K562 (cell line): Measurements from ENCODE around the gene TM7SF3. TPM values are rescaled to one million over a fixed set of nuclear protein-coding genes. Genes with fewer than 3 reads are reported as not detected.

ENCODE experiments used
- ATAC-seq: fragments of 200-7000 bp; cut with Tn5 transposase; 3 replicates; pipeline ENCODE4 v1.9.1; 2020; ENCODE audit warnings: moderate library complexity
- BruUV-seq: library from RNA; stranded (reverse); fragments of 400-500 nt; replicated peaks from 2 replicates; lab custom pipeline; 2021; lab: Mats Ljungman, UMichigan
- CTCF ChIA-PET: fragments of 300-600 bp; formaldehyde crosslinking; extraction: SDS; loops from one replicate; lab custom pipeline; 2021; ENCODE audit warnings: low intra/inter-chr PET ratio; lab: Yijun Ruan, JAX
- POLR2A ChIA-PET: fragments of 300-600, 350-650 bp; sonication (Branson Sonifier 250); formaldehyde crosslinking; extraction: SDS; loops from one replicate; lab custom pipeline; 2021; ENCODE audit warnings: antibody characterized with exemption, inconsistent platforms; lab: Yijun Ruan, JAX
- DNase-seq, 4 experiments: peaks; one replicate each; pipeline versions ENCODE4 v3.0.0 to v3.0.0-alpha.2; 2011 to 2018; ENCODE audit warnings: low spot score in 3 of 4, mixed read lengths in 3 of 4; ENCODE audit errors: extremely low read depth in 1 of 4
- FAIRE-seq: peaks from 2 replicates; lab custom pipeline; 2011; peaks lifted over from hg19 to GRCh38; lab: Jason Lieb, UNC
- H2AFZ ChIP-seq: 2 replicates; pipeline ENCODE4 v1.6.0; 2011; ENCODE audit warnings: low read depth, low read length, control low read depth, inconsistent platforms
- H3K27ac ChIP-seq: fragments of 200-600 bp; 3 replicates; pipeline ENCODE4 v1.8.0; 2011; ENCODE audit warnings: low read depth, mild to moderate bottlenecking, control low read depth, inconsistent platforms, low read length, moderate library complexity, mixed read lengths; ENCODE audit errors: extremely low read depth
- H3K27me3 ChIP-seq, 2 experiments: fragments of 300-600 bp in 1 of 2; 2 replicates in 1 of 2; 3 replicates in 1 of 2; pipeline versions ENCODE4 v1.6.0 to v1.8.0; 2011; ENCODE audit warnings: inconsistent platforms in 2 of 2, low read length in 2 of 2, mild to moderate bottlenecking in 1 of 2, mixed read lengths in 1 of 2, moderate library complexity in 1 of 2; ENCODE audit not compliant: control insufficient read depth in 2 of 2, insufficient read depth in 2 of 2
- H3K36me3 ChIP-seq: fragments of 300-600 bp; 3 replicates; pipeline ENCODE4 v1.8.0; 2011; ENCODE audit warnings: mild to moderate bottlenecking, low read length, inconsistent platforms; ENCODE audit not compliant: control insufficient read depth, insufficient read depth
- H3K4me1 ChIP-seq, 2 experiments: fragments of 200-600 bp in 1 of 2; replicated peaks in 1 of 2; 2 replicates in 1 of 2; 3 replicates in 1 of 2; pipeline versions ENCODE4 v1.5.1 to v1.8.0; 2011; ENCODE audit warnings: inconsistent platforms in 2 of 2, low read length in 2 of 2, mild to moderate bottlenecking in 1 of 2, mixed read lengths in 1 of 2, moderate library complexity in 1 of 2; ENCODE audit not compliant: control insufficient read depth in 2 of 2, insufficient read depth in 2 of 2
- H3K4me2 ChIP-seq: 2 replicates; pipeline ENCODE4 v1.6.1; 2011; ENCODE audit warnings: low read length, control low read depth, inconsistent platforms, mixed read lengths; ENCODE audit not compliant: insufficient read depth
- H3K4me3 ChIP-seq: fragments of 200-600 bp; sonication (generic), shearing (Covaris generic); 2 replicates; pipeline ENCODE4 v1.5.1; 2016; ENCODE audit warnings: control low read depth, inconsistent platforms
- H3K79me2 ChIP-seq: fragments of 200-600 bp; 3 replicates; pipeline ENCODE4 v1.8.0; 2011; ENCODE audit warnings: low read length, inconsistent platforms; ENCODE audit not compliant: control insufficient read depth, insufficient read depth
- H3K9ac ChIP-seq, 2 experiments: 2 replicates each; pipeline versions ENCODE4 v1.6.0 to v1.6.1; 2011; ENCODE audit warnings: low read depth in 2 of 2, low read length in 2 of 2, control low read depth in 1 of 2, inconsistent platforms in 1 of 2, mild to moderate bottlenecking in 1 of 2, mixed read lengths in 1 of 2; ENCODE audit not compliant: insufficient read depth in 1 of 2
- H3K9me1 ChIP-seq: one replicate; pipeline ENCODE4 v1.6.0; 2011; ENCODE audit warnings: inconsistent platforms, mild to moderate bottlenecking, low read length, moderate library complexity; ENCODE audit not compliant: control insufficient read depth, insufficient read depth
- H3K9me3 ChIP-seq: replicated peaks from 2 replicates; pipeline ENCODE4 v1.5.1; 2011; ENCODE audit warnings: low read depth, low read length, inconsistent platforms; ENCODE audit not compliant: control insufficient read depth, insufficient read depth
- H4K20me1 ChIP-seq: replicated peaks from 2 replicates; pipeline ENCODE4 v1.6.1; 2011; ENCODE audit warnings: low read length, inconsistent platforms, mixed read lengths; ENCODE audit not compliant: control insufficient read depth, insufficient read depth
- ARNT ChIP-seq, 2 experiments: fragments of 450-650 bp; IDR thresholded peaks; 2 replicates each; pipeline ENCODE4 v1.6.1; 2016; ENCODE audit warnings: mild to moderate bottlenecking in 1 of 2
- EWSR1 ChIP-seq: fragments of 450-650 bp; IDR thresholded peaks from 2 replicates; pipeline ENCODE4 v1.6.1; 2018; ENCODE audit warnings: borderline replicate concordance, mild to moderate bottlenecking, low read depth, moderate library complexity; ENCODE audit not compliant: partially characterized antibody
- KDM4B ChIP-seq, 2 experiments: fragments of 450-650 bp in 1 of 2; sonication (generic) in 1 of 2; IDR thresholded peaks; 2 replicates each; pipeline ENCODE4 v1.6.1; 2016 to 2017; ENCODE audit warnings: borderline replicate concordance in 2 of 2, antibody characterized with exemption in 1 of 2, low read depth in 1 of 2, mild to moderate bottlenecking in 1 of 2
- MCM7 ChIP-seq, 2 experiments: fragments of 450-650 bp; IDR thresholded peaks; 2 replicates each; pipeline ENCODE4 v1.6.1; 2016 to 2018
- MTF1 ChIP-seq: fragments of 250-450 bp; sonication (Bioruptor Pico); IDR thresholded peaks from 2 replicates; pipeline ENCODE4 v1.9.0; 2021; ENCODE audit warnings: moderate library complexity, mild to moderate bottlenecking, inconsistent platforms, borderline replicate concordance
- MXI1 ChIP-seq: IDR thresholded peaks from 2 replicates; pipeline ENCODE4 v1.6.1; 2011; ENCODE audit warnings: low read depth, mild to moderate bottlenecking, improper control_type of control experiment, low read length
- PHF20 ChIP-seq: fragments of 450-650 bp; IDR thresholded peaks from 2 replicates; pipeline ENCODE4 v1.6.1; 2018; ENCODE audit not compliant: partially characterized antibody
- POLR2G ChIP-seq: fragments of 200-400 bp; formaldehyde crosslinking; IDR thresholded peaks from 2 replicates; pipeline ENCODE4 v1.6.1; 2017; ENCODE audit warnings: low read depth, mild to moderate bottlenecking, antibody characterized with exemption, low read length, moderate library complexity
- POLR3A ChIP-seq: IDR thresholded peaks from 2 replicates; pipeline ENCODE4 v1.6.1; 2011; ENCODE audit warnings: borderline replicate concordance, mild to moderate bottlenecking, moderate library complexity; ENCODE audit not compliant: insufficient read length, insufficient read depth; ENCODE audit errors: extremely low read depth
- PURB ChIP-seq: sonication (generic); formaldehyde crosslinking; IDR thresholded peaks from 2 replicates; pipeline ENCODE4 v1.9.0; 2021; ENCODE audit warnings: low read depth, mild to moderate bottlenecking, missing genetic modification reagents
- SIN3A ChIP-seq, 2 experiments: fragments of 150-350 bp in 1 of 2; IDR thresholded peaks; 2 replicates each; pipeline ENCODE4 v1.6.1; 2011 to 2016; ENCODE audit warnings: borderline replicate concordance in 2 of 2, low read depth in 2 of 2, low read length in 2 of 2, mild to moderate bottlenecking in 2 of 2, moderate library complexity in 2 of 2; ENCODE audit not compliant: control insufficient read depth in 1 of 2
- SMARCB1 ChIP-seq: IDR thresholded peaks from 2 replicates; pipeline ENCODE4 v1.6.1; 2011; ENCODE audit warnings: improper control_type of control experiment, low read depth; ENCODE audit not compliant: insufficient read length
- TAF1 ChIP-seq: IDR thresholded peaks from 2 replicates; pipeline ENCODE4 v1.6.1; 2011; ENCODE audit warnings: mild to moderate bottlenecking, low read length, moderate library complexity; ENCODE audit not compliant: insufficient read depth, control insufficient read depth, severe bottlenecking; ENCODE audit errors: extremely low read depth
- ZBTB11 ChIP-seq, 3 experiments: fragments of 200-800 bp in 1 of 3; fragments of 250-450 bp in 1 of 3; fragments of 450-650 bp in 1 of 3; sonication (Bioruptor Pico) in 1 of 3; sonication (Bioruptor generic) in 1 of 3; formaldehyde crosslinking in 1 of 3; IDR thresholded peaks; 2 replicates each; pipeline versions ENCODE4 v1.6.1 to v1.8.0; 2016 to 2022; ENCODE audit warnings: mild to moderate bottlenecking in 2 of 3, missing genetic modification characterization in 2 of 3, missing compliant biosample characterization in 1 of 3, moderate library complexity in 1 of 3
- ZNF347 ChIP-seq: fragments of 450-650 bp; formaldehyde crosslinking; IDR thresholded peaks from 2 replicates; pipeline ENCODE4 v1.4.0; 2020; ENCODE audit warnings: low read depth, mild to moderate bottlenecking, moderate library complexity
- ZNF583 ChIP-seq: fragments of 250-450 bp; sonication (Bioruptor Pico); IDR thresholded peaks from 2 replicates; pipeline ENCODE4 v1.4.0; 2020
- WGBS: fragments of 100-300 bp; shearing (Covaris generic); methylation state at CpG from one replicate; pipeline ENCODE4 v1.1.6; 2016; ENCODE audit warnings: low coverage, mixed read lengths; ENCODE audit not compliant: insufficient coverage; ENCODE audit errors: missing lambda C conversion rate; 5-methylcytosine and 5-hydroxymethylcytosine counted together
- in situ Hi-C: fragments of 300-500 bp; cut with MboI; formaldehyde crosslinking; loops from 4 replicates; pipeline ENCODE4 v1.15.0; 2018; ENCODE audit warnings: inconsistent platforms, mixed read lengths
- intact Hi-C: fragments of 100-400 bp; cut with micrococcal nuclease; formaldehyde crosslinking; loops from 2 replicates; pipeline ENCODE4 v1.14.2; 2022
- polyA plus RNA-seq, 8 experiments: library from polyadenylated mRNA; depleted of rRNA in 4 of 8; stranded (reverse) in 5 of 8; unstranded in 3 of 8; fragments of >200 nt; fragmentation: Nextera tagmentation in 2 of 8; fragmentation: Illumina TruSeq in 1 of 8; extraction: Ambion mirVana in 2 of 8; extraction: Trizol in 1 of 8; gene quantifications; 2 replicates each; pipeline versions ENCODE4 v1.2.1 to v1.2.3, GENCODE V29; 2011 to 2014; ENCODE audit warnings: inconsistent platforms in 1 of 8, missing spikeins in 1 of 8
- total RNA-seq, 7 experiments: library from RNA; depleted of rRNA in 6 of 7; stranded (reverse); fragments of >200 nt in 6 of 7; fragmentation: Illumina TruSeq in 2 of 7; extraction: Trizol in 2 of 7; gene quantifications; 2 replicates each; pipeline versions ENCODE4 v1.2.1 to v1.2.3, GENCODE V29; 2011 to 2021; ENCODE audit warnings: low replicate concordance in 1 of 7
- TF ChIP-seq, protein P1 (sequence below): fragments of 450-650 bp; IDR thresholded peaks from 2 replicates; pipeline ENCODE4 v1.6.1; 2016

Gene TM7SF3
- total and polyA plus RNA-seq, 9 of the 15 experiments (the other 6 are each of a cell fraction or from before 2014, with no cell fraction given): 9.3 to 90.4 (median 24.8) TPM

DNA sequence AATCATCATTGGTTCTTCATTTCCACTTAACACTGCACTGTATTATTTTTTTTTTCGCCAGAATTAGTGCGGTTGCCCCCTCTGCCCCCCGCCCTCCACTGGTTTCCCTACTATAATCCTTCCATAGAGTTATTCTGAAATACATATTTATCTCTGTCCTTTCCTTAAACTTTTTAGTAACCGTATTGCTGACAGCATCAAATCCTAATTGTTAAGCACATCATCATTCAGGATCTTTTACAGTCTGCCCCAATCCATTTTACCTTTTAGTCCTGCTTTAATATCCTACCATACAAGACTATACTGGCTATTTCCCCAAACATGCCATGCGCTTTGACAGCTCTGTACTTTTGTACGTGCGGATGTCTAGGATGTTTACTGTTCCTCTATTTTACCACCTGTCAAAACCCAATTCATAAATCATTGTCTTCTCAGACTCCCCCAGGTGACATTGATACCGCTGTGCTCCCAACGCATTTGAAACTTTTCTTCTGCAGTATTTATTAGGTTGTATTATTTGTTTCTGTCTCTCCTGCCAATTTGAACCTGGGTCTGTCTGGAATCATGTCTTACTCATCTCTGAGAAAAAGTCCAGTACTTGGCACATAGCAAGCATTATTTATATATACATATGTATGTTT, 74.9 kb downstream of the TM7SF3 start:
- in situ Hi-C loops: loop anchor here (5.0 kb wide), 1 partner anchor 73 kb away; the partner anchor contains the start of gene TM7SF3
- peaks cover 0 to 28% of the 10 kb centered on the region in 2 experiments; a peak in 3 of 5 replicates for H3K4me1 ChIP-seq
- CTCF ChIA-PET: no interaction called here
- no peak for TF ChIP-seq ZBTB11 (CRISPR knock-in tag; IDR thresholded peaks at IDR 0.05)
- TF ChIP-seq POLR3A: no peak
- TF ChIP-seq KDM4B (IDR thresholded peaks at IDR 0.05; ENCODE audit: borderline replicate concordance in 2 of 2, low read depth in 1 of 2): no peak
- 0 out of 2 replicates have a peak, but pooled peaks have one; percentile 30 for TF ChIP-seq MXI1
- no peak for TF ChIP-seq MTF1 (CRISPR knock-in tag)
- TF ChIP-seq, protein P1, sequence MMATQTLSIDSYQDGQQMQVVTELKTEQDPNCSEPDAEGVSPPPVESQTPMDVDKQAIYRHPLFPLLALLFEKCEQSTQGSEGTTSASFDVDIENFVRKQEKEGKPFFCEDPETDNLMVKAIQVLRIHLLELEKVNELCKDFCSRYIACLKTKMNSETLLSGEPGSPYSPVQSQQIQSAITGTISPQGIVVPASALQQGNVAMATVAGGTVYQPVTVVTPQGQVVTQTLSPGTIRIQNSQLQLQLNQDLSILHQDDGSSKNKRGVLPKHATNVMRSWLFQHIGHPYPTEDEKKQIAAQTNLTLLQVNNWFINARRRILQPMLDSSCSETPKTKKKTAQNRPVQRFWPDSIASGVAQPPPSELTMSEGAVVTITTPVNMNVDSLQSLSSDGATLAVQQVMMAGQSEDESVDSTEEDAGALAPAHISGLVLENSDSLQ: peak; percentile 91
- TF ChIP-seq MCM7 (IDR thresholded peaks at IDR 0.05): no peak
- TF ChIP-seq SIN3A (IDR thresholded peaks at IDR 0.05; ENCODE audit: borderline replicate concordance in 2 of 2, control insufficient read depth in 1 of 2, low read depth in 2 of 2, low read length in 2 of 2): peak; percentile 66 to 71; a peak in 2 of 4 replicates
- TF ChIP-seq TAF1: no peak
- TF ChIP-seq ARNT (IDR thresholded peaks at IDR 0.05): no peak
- TF ChIP-seq EWSR1: no peak
- no peak for TF ChIP-seq ZNF347 (CRISPR knock-in tag)
- 0 out of 2 replicates have a peak, but pooled peaks have one; percentile 48 for TF ChIP-seq ZNF583 (CRISPR knock-in tag)
- TF ChIP-seq SMARCB1: no peak
- no peak for TF ChIP-seq POLR2G
- no peak for TF ChIP-seq PURB (CRISPR knock-in tag)
- TF ChIP-seq PHF20: no peak

More for the DNA sequence above, 74.9 kb downstream of the TM7SF3 start:
- Histone ChIP-seq H3K9ac (peak overlapping the region; percentile 94 to 95), H3K27me3 (no peaks in the 10 kb centered on the region), H3K79me2 (peaks cover 96% of the 10 kb centered on the region), H3K4me3 (peak overlapping the region; percentile 84), H3K4me2 (peak overlapping the region; percentile 98), H3K36me3 (peaks cover 11% of the 10 kb centered on the region; the same call in 2 of the 3 replicates), H4K20me1 (0 out of 2 replicates have a peak, but pooled peaks cover 5% of the 10 kb centered on the region), H3K9me1 (no peaks in the 10 kb centered on the region), H2AFZ (peak overlapping the region; percentile 94; the same call in 1 of the 2 replicates), H3K27ac (peak overlapping the region; percentile 95), H3K9me3 (no peaks in the 10 kb centered on the region)
- intact Hi-C loops: no loop called here
- peak in 1 of 4 experiments; percentile 37 for DNase-seq
- ATAC-seq: peak; percentile 30
- BruUV-seq: TSS peak; percentile 49
- 0% methylated on average over 9 of the region's 9 CpGs for WGBS
- peak; percentile 32 for FAIRE-seq
- POLR2A ChIA-PET: no interaction called here
